Smooth muscle cell of the brain vasculature (primary cell): ENCODE measurements around the gene PLA2G4D.
A peak's percentile ranks its signal among the peaks of the same experiment; 100 is the strongest.

ENCODE experiments used
- DNase-seq: peaks from one replicate; pipeline ENCODE4 v3.0.0-alpha.2; 2012; ENCODE audit warnings: low read depth, low spot score

PLA2G4D gene

DNA sequence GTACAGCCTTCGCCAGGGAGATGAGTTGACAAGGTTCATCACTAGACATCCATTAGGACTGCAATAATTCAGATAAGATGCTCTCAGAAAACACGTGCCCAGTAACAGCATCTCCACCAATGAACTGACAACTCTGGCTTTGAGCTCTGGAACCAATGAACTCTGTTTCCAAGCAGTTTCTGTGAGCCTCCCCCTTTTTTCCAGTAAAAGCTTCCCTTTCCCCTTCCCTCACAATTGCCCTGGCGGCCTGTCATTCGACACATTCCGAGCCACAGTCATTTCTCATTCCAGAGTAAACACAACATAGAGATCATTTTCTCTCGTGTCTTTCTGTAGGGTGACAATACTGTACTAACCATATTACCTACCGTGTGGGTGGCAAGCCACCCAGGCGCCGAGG lies 3.6 kb downstream of the PLA2G4D start:
- no peak for DNase-seq

DNA sequence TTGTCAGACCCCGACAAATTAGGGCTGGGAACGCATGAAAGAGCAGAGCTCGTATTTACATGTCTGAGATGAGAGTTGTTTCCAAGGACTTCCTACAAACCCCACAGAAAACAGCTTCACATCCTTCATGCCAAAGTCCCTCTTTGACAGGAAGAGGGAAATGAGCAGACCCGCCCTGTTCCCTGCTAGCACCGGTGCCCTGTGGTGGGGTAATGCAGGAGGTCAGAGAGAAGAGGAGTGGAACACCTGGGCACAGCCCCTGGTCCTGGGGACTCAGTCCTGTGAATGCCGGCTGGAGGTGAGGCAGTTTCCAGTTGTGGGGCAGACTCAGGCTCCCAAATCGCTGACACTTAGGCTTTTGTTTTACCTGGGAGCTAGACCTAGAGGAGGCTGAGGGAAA lies 4.0 kb downstream of the PLA2G4D start:
- no peak for DNase-seq

DNA sequence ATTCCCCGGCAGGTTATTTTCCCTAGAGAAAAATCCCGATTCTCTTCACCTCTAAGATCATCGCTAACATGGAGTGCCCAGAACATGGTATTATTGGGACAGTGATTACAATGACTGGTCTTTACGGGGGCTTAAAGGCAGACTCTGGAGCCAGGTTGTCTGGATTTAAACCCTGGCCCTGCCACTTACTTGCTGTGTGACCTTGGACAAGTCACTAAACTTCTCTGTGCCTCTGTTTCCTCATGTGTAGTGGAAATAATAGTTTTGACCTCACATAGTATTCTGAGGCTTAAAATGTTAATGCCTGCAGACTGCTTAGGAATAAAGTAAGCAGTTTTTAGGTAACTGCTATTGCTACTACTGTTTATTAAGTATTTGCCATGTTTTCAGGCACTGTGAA lies 4.4 kb downstream of the PLA2G4D start:
- DNase-seq, result no peak

DNA sequence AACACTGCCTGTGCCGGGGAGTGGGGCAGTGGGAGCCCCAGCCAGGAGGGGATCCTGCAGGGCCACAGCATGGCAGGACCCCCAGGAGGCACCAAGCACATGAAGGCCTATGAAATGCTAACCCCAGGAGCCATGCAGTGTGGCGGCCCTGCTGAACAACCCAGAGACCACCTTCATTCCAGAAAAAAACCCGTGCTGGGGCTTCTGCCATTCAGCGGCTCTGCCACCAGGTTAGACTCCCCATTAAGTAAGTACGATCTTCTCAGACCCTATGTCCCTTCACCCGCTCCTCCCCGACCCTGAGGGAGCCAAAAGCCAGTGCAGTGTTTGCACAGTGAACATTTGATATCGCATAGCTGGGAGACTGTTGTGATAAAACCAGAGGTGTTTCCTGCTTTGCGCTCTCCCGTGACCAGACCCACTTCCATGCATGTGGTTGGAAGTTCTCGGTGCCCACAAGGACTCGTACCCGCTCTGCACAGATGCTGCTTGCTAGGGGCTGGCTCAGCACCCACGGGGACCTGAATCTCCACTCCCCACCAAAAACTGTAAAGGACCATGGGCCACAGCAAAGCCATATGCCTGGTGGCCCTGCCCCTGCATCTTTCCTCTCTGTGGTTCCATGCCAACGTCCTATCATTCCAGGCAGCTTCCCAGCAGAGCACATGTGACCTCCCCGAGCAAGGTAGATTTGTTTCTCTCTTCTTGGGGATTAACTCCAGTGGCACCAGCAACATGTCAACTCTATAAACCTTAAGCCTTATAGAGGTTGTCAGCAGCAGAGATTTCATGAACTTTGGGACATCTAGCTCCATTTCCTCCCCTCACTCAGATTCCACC lies 5.3 kb downstream of the PLA2G4D start:
- no peak for DNase-seq

DNA sequence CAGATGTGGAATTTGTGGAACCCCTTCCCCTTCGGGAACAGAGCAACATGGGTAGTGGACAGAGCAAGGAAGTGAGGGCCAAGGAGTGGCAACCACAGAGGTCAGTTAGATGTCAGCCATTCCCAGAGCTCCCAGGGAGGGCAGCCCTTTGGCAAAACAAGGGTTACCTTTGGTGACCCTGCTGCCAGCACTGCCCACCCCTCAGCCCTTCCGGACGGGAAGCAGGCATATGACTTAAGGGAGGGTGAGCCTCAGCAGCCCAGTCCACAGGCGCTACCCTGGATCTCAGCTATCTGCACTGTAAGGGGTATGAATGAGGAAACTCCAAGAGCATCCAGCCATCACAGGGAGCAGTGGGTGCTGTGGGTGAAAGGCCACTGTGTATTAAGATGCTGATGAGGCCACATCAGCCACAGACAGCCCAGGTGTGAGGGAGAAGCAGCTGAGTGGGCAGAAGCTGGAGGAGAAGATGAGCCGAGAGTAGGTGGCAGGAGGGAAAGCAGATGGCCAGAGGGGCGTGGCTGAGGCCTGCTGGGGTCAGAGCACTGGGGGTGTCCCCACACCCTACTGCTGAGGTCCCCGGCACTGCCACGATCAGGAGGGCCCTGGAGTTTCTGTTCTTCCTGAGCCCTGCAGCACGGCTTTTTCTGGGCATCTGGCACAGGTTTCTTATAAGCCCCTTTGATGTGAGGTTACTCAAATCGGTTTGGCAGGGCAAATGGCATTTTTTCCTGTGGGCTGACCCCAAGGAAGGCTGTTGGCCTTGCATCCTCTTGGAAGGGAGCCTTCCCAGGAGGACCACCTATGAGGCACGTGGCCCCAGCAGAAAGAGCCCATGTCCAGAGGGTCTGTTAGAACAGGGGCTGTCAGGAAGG lies 6.2 kb downstream of the PLA2G4D start:
- DNase-seq, result no peak

DNA sequence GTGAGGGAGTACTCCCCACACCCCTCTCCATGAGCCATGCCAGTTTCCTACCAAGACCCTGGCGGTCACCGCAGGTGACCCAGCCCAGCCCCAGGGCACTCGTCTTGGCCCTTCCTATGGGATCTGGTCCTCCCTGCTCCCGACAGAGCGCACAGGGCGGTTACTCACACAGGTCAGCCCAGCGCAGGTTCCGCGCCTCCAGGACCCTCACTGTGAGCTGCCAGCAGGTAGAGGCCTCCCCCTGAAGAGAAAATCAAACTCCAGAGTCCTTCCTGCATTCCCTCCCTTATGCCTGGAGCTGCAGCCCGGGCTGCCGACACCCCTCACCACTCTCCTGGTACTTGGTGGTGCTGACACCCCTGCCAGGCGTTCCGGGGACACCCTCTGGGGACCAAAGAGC lies 6.9 kb downstream of the PLA2G4D start:
- no peak for DNase-seq

DNA sequence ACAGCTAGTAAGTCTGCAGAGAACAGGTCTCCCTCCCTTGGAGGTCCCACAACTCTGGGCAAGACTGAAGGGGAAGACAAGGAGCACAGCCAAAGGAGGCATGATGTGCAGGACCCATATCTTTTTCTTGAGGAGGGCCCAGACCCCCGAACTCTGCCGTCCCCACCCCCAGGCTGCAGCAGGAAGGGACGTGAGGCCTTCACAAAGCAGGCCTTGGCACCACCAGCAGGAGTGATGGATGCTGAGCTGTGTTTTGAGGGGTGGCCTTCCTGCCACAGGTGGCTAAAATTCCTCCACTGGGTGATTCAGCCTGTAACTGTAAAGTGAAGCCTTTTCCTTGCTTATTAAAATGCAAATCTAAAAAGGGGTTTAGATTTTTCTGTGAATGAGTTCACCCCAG lies 8.6 kb downstream of the PLA2G4D start:
- DNase-seq, result no peak

DNA sequence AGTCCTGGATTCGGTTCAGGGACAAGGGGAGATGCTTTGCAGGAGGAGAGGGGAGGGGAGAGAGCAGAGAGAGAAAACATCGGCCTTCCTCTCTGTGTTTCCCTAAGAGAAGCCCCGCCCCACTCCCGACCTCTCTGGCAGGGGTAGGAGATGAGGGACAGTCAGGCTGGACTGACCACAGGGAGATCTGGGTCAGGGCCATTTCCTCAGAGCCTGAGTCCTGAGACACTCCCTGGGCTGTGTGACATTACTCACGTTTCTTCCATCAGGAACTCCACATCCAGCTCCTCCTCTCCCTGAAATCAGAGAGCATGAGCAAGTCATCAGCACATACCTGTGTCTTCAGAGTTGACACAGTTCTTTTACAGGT lies 9.1 kb downstream of the PLA2G4D start:
- no peak for DNase-seq

DNA sequence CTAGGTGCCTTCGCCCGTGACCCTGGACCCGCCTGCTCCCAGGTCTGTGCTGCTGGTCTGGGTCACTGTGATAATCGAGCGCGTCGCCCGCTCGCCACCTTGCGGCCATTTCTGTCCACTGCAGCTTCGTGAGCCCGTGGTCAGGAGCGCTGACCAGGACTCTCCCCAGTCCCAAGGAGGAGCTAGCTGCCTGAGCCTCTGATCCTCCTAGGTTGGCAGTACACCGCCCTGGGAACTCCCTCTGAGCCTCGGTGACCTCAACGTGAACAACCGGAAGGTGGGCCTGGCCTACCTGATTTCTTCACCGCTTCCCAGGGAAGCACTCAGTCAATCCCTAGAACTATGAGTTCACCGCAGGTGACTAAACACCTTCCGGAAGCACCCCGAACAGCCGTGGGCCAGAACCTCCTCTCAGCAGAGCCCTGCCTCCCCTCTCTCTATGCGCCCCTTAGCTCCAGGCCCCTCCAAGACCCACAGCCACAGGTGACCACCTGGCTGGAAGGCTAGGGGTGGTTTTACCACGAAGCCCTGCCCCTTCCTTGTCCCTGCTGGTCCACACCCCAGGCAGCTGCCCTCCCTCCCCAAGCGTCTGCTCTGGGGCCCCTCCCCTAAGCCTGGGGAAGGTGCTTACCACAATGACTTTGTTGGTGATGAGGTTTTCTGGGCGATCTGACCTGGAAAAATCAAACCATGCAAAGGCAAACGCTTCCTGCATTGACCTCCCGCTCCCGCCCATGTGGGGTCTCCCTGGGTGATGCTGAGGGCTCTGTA lies 9.7 kb downstream of the PLA2G4D start:
- DNase-seq, result peak; percentile 13

DNA sequence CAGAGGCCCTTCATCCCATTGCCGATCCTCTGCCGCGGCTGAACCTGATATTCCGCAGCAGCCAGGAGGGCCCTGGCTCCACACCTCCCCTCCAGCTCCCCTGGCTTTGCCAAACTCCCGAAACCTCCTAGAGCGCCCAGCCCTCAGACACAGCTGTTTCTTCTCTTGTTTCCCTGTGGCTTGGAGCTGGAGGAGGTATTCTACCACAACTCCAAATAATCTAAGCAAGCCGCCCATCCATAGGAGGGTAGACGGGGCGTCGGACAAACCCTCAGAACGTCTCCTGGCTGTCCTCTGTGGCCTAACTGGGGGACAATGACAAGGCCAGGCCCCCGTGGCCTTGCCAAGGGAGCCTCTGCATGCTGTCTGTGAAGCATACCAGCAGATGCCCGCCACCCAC lies 10.4 kb downstream of the PLA2G4D start:
- no peak for DNase-seq

DNA sequence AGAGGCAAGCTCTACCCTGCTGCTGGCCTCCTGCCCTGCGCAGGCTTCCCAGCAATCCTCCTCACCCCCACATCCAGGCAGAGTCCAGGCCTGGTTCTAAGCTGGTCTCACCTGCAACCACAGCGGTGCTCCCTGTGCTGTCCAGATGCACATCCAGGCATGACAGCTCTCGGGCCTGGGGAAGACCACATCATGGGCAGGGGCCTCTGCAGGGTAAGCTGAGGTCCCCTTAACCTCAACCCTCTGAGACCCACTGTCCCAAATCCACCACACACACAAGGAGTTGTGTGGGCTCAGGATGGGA lies 10.8 kb downstream of the PLA2G4D start:
- no peak for DNase-seq

DNA sequence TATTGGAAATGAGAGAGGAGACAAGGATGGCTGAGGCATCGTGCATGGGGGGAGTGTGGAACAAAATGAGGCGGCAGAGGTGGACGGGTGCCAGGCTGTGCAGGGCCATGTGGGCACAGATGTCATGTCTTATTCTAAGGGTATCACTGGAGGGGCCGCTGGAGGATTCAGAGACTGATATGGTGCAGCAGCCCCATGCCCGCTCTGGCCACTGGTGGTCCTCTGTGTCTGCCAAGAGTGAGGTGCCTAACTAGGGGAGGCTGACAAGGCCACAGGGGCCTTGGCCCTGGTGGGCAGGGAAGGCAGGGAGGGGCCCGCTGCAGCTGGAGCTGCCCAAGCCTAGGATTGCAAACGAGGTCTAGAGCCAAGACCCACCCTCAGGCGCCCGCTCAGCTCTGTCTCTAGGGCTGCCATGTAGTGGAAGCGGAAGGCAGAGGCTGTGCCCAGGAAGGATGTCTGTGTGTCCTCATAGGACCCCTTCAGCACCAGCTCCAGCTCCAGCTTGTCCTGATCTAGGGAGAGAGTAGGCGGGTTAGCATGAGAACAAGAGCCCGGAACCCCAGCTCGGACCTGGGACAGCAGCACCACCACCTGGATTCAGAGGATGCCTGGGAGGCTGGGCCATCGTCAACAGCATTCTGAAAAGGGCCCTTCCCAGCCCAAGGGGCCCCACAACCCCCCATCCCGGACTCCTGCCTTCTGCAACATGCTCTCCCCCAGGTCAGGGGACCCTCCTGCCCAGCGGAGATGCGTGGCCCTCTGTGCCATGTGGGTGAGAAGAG lies 11.3 kb downstream of the PLA2G4D start:
- no peak for DNase-seq

DNA sequence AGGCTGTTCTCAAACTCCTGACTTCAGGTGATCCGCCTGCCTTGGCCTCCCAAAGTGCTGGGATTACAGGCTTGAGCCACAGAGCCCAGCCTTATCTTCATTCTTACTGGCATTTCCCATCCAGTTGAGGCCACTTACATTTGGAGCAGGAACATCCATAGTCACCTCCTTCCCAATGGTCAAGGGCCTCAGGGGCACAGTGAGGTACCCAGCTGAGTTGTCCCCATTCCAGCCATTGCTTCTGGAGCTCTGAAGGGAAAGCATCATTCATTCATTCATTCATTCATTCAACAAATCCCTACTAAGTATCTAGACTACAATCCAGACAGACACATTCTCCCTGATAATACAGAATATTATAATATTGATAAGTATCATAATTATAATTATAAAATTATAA lies 12.2 kb downstream of the PLA2G4D start:
- no peak for DNase-seq

DNA sequence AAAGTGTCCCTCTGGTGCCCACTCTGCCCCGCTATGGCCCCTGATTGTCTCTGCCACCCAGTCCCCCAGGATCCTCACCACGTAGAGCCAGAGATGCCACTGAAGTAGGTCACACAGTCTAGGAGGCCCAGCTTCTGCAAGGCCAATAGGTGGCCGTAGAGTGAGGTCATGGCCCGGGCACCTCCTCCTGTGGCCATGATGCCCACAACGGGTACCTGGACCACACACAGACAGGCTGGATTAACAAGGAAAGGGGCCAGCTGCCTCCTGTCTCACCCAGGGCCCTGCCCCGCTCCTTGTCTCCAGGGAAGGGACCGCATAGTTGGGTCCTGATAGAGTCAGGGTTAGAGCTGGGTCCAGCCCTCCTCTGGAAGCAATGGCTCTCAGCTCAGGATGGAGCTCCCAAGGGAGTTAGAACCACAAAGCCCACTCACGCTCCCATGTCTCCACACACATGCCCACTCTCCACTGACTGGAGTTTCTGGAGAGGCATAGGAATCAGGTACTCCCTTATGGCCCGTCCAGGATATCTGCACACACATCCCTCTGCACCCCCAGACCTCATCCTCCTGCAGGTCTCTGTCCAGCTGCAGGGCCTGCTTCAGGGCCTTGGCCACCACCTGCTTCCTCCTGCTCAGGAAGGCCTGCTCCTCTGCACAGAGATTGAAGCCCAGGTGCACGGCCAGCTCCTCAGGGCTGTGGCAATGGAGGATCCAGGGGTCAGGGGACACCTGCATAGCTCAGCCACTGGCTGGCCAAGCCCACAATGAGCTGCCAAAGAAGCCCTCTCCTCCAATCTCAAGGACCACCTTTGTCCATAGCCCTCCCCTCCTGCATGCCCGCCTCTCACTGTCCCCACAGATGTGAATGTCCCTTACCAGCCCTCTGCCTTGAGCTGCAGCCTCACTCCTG lies 13.2 kb downstream of the PLA2G4D start:
- no peak for DNase-seq

DNA sequence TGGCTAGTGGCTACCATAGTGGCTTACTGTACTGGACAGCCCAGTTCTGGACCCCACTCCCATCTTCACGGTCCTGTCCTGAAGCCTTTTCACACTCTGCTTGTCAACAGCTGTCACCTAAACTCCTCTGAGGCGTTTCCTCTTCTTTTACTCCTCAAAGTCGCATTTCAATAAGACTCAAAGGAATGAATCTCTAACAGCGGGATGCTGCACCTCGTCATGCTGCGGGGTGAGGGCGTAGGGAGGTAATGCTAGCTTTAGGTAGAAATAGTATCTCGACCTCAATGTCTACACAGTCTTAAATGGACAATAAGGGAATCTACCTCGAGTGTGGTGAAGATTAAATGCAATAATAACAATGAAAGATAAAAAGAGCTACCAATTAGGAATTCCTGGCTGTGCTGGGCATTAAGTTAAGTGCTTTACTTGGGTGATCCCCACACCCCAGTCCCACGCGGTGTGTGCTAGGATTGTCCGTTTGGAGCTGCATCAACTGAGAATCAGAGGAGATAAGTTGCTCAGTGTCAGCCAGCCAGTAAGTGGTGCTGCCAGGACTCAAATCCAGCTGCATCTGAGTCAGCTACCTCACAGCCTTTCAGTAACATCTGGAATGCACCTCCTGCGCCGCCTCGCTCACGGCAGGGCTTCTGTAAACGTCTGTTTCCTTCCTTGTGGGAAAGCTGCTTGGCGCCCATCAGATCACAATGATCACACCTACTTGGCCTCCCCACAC lies 14.0 kb downstream of the PLA2G4D start:
- no peak for DNase-seq

DNA sequence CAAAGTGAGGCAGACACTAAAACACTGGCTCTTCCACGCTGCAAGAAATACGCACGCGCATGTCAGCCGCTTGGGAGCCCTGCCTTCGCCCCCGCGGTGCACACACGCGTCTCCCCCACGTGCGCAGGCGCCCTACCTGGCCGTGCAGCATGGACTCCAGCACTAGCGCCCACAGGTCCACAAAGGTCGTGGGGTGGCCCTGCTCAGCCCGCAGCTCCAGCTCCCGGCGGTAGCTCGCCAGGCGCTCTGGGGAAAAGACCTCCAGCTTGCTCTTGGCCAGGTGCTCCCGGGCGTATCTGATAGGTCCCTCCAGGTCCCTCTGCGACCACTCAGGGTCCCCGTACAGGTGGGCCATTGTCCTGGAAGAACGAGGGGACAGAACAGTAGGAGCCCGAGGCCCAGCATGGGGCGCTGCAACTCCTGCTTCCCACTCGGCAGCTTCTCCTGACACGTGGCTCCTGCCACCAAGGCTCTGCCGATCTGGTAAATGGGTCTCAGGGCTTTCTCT lies 14.9 kb downstream of the PLA2G4D start:
- DNase-seq, result no peak

DNA sequence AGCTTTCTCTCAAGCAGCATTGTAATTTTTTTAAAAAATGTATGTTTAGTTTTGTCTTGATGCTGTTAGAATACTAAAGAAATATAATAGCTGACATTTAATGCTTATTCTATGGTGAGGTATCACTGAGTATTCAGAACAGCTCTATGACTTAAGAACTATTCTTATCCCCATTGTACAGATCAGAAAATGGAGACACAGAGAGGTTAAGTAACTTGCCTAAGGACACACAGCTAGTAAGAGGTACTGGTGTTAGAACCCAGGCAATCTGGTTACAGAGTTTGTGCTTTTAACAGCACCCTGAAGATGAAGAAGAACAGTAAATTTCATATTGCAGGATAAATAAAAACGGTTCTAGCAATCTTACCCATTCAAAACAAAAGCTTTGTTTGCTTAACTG lies 15.5 kb downstream of the PLA2G4D start:
- DNase-seq, result no peak

DNA sequence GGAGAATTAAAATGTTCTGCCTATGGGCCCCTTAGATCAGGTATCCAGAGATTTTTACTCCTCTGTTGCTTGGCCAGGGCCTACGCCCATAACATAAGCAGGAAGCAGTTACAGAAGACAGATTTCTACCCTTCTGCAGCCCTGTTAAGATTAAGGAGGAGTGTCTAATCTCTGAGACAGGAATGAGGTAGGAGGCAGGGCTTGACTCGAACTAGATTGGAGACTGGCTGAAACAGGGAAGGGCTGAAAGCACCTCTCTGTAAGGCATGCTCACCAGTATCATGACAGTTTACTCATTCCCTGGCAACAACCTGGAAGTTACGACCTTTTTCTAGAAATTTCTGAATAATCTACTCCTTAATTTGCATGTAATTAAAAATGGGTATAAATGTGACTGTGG lies 16.7 kb downstream of the PLA2G4D start:
- no peak for DNase-seq

DNA sequence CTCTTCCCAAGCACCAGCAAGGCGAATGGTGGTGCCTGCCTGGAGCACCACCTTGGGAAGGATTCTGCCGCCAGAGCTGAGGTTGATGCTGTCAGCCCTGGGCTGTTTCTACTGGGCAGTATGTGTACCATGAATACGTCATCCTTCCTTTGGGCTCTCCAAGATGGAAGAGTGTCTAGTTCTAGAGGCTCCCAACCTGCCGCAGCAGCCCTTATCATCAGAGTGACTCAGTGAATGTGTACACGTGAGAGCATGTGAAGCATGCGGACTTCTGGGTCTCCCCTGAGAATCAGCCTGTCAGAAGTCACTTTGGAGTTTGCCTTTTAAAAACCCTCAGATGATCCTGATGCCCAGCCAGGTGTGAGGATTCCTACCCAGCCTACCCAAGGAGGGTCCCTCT lies 20.9 kb downstream of the PLA2G4D start:
- no peak for DNase-seq
